OCI-LY1 (cell line): Measurements from ENCODE around the gene ELN.

Experiments used
- H2AFZ ChIP-seq: fragments of 200-600 bp; sonication (generic), shearing (Covaris generic); 2 replicates; pipeline ENCODE4 v1.6.0; 2014; ENCODE audit warnings: antibody characterized with exemption, mild to moderate bottlenecking, low read length
- H3F3A ChIP-seq: fragments of 200-600 bp; sonication (generic), shearing (Covaris generic); 2 replicates; pipeline ENCODE4 v1.6.0; 2014; ENCODE audit warnings: mild to moderate bottlenecking, antibody characterized with exemption, low read length, moderate library complexity; ENCODE audit not compliant: insufficient read depth
- H3K27ac ChIP-seq: fragments of 200-600 bp; sonication (generic); 2 replicates; pipeline ENCODE4 v1.5.1; 2014; ENCODE audit warnings: low read length, mixed run types, mild to moderate bottlenecking, low read depth; ENCODE audit not compliant: poor library complexity, severe bottlenecking
- H3K27me3 ChIP-seq: fragments of 200-600 bp; sonication (generic); 2 replicates; pipeline ENCODE4 v1.6.0; 2014; ENCODE audit warnings: antibody characterized with exemption, mild to moderate bottlenecking, low read length, moderate library complexity; ENCODE audit not compliant: insufficient read depth
- H3K36me3 ChIP-seq: fragments of 200-600 bp; sonication (generic); 2 replicates; pipeline ENCODE4 v1.6.1; 2014; ENCODE audit warnings: mild to moderate bottlenecking, antibody characterized with exemption, low read length, moderate library complexity, mixed read lengths; ENCODE audit not compliant: insufficient read depth
- H3K4me1 ChIP-seq: fragments of 200-600 bp; sonication (generic); 2 replicates; pipeline ENCODE4 v1.5.1; 2014; ENCODE audit warnings: mild to moderate bottlenecking, low read length, moderate library complexity; ENCODE audit not compliant: insufficient read depth, severe bottlenecking
- H3K4me2 ChIP-seq: fragments of 200-600 bp; sonication (generic), shearing (Covaris generic); 2 replicates; pipeline ENCODE4 v1.6.1; 2014; ENCODE audit warnings: low read length
- H3K4me3 ChIP-seq: fragments of 200-600 bp; sonication (generic); 2 replicates; pipeline ENCODE4 v1.5.1; 2014; ENCODE audit warnings: low read length, low read depth, mild to moderate bottlenecking, mixed read lengths; ENCODE audit not compliant: poor library complexity, severe bottlenecking
- H3K79me2 ChIP-seq: fragments of 200-600 bp; shearing (Covaris generic); 2 replicates; pipeline ENCODE4 v1.6.1; 2016; ENCODE audit warnings: mixed run types, low read length, mixed read lengths; ENCODE audit not compliant: insufficient read depth
- H3K9ac ChIP-seq: fragments of 200-600 bp; sonication (generic), shearing (Covaris generic); 2 replicates; pipeline ENCODE4 v1.6.1; 2014; ENCODE audit warnings: mild to moderate bottlenecking, low read length, mixed read lengths
- H3K9me2 ChIP-seq: fragments of 200-600 bp; sonication (generic), shearing (Covaris generic); 2 replicates; pipeline ENCODE4 v1.6.1; 2014; ENCODE audit warnings: low read depth, mild to moderate bottlenecking, low read length, mixed read lengths
- H3K9me3 ChIP-seq: fragments of 200-600 bp; shearing (Covaris generic); 2 replicates; pipeline ENCODE4 v1.6.1; 2014; ENCODE audit warnings: low read length, mixed read lengths
- H4K20me1 ChIP-seq: fragments of 200-600 bp; sonication (generic), shearing (Covaris generic); 2 replicates; pipeline ENCODE4 v1.6.0; 2016; ENCODE audit warnings: mild to moderate bottlenecking, low read length; ENCODE audit not compliant: insufficient read depth
- CTCF ChIP-seq: fragments of 200-600 bp; sonication (generic), shearing (Covaris generic); IDR thresholded peaks from 2 replicates; pipeline ENCODE4 v1.5.1; 2017; ENCODE audit warnings: mild to moderate bottlenecking, antibody characterized with exemption, low read length, moderate library complexity, mixed read lengths
- EZH2 ChIP-seq: fragments of 200-600 bp; sonication (generic), shearing (Covaris generic); IDR thresholded peaks from 2 replicates; pipeline ENCODE4 v1.8.0; 2017; ENCODE audit warnings: borderline replicate concordance, mixed run types, mild to moderate bottlenecking, antibody characterized with exemption, low read length, moderate library complexity, mixed read lengths

The ELN gene

GRCh38 chr7:73984481-73985205 lies 43.3 kb upstream of the ELN start:
- Histone ChIP-seq H3F3A (no peaks in the 10 kb centered on the region), H2AFZ (no peak overlapping the region), H3K9me2 (no peaks in the 10 kb centered on the region), H3K9ac (no peak overlapping the region), H3K36me3 (no peaks in the 10 kb centered on the region), H4K20me1 (no peaks in the 10 kb centered on the region), H3K27me3 (0 out of 2 replicates have a peak, but pooled peaks cover 6% of the 10 kb centered on the region), H3K79me2 (no peaks in the 10 kb centered on the region), H3K4me3 (no peak overlapping the region), H3K27ac (no peak overlapping the region), H3K4me1 (no peaks in the 10 kb centered on the region), H3K9me3 (no peaks in the 10 kb centered on the region), H3K4me2 (no peak overlapping the region)
- TF ChIP-seq EZH2: no peak
- TF ChIP-seq CTCF: no peak

- Histone ChIP-seq H3K4me1 (no peaks in the 10 kb centered on the region), H3K4me2 (no peak overlapping the region), H4K20me1 (no peaks in the 10 kb centered on the region), H3K4me3 (no peak overlapping the region), H3K79me2 (no peaks in the 10 kb centered on the region), H3F3A (no peaks in the 10 kb centered on the region), H3K36me3 (no peaks in the 10 kb centered on the region), H3K27me3 (peaks cover 10% of the 10 kb centered on the region; the same call in 1 of the 2 replicates), H2AFZ (no peak overlapping the region), H3K9ac (no peak overlapping the region), H3K27ac (no peak overlapping the region), H3K9me2 (no peaks in the 10 kb centered on the region), H3K9me3 (no peaks in the 10 kb centered on the region)
- TF ChIP-seq CTCF (no peak), EZH2 (no peak)
Observed at GRCh38 chr7:73985737-73986141, 42.2 kb upstream of the ELN start.

GRCh38 chr7:73986158-73986631 lies 41.8 kb upstream of the ELN start:
- Histone ChIP-seq H3K9me3 (no peaks in the 10 kb centered on the region), H3K9ac (no peak overlapping the region), H3K79me2 (no peaks in the 10 kb centered on the region), H3K27ac (no peak overlapping the region), H3K27me3 (peaks cover 10% of the 10 kb centered on the region; the same call in 1 of the 2 replicates), H4K20me1 (no peaks in the 10 kb centered on the region), H2AFZ (no peak overlapping the region), H3K9me2 (no peaks in the 10 kb centered on the region), H3K36me3 (no peaks in the 10 kb centered on the region), H3F3A (no peaks in the 10 kb centered on the region), H3K4me1 (no peaks in the 10 kb centered on the region), H3K4me3 (no peak overlapping the region), H3K4me2 (no peak overlapping the region)
- no peak for TF ChIP-seq EZH2
- no peak for TF ChIP-seq CTCF
